ENCODE measurements around the gene BIRC7. TPM values are rescaled to one million over a fixed set of nuclear protein-coding genes. Genes with fewer than 3 reads are reported as not detected.

The BIRC7 gene
- total RNA-seq, 6 experiments from 2014 or later = not detected

DNA sequence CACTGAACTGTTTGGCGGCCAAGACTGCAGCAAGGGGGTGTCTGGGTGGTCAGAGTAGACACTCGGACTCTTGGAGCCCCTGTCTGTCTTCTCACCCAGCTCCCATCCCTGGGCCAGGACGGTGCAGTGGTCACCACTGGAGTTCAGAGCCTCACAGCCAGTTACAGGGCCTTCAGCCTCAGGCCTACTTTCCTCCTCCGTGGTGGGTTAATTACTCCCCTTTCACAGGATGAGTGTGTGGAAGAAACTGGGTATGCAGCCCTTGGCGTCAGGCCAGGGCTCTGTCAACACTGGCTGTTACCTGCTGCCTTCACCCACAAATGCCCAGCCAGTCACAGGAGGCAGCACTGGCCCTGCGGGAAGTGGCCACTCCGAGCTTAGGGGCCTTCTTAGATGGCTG, 18.0 kb upstream of the BIRC7 start:
- Histone ChIP-seq H3K9me3 (no peaks in the 10 kb centered on the region), H3K4me3 (no peak overlapping the region), H3K27ac (no peak overlapping the region), H3K27me3 (no peaks in the 10 kb centered on the region), H3K36me3 (peaks cover 0 to 12% (median 2%) of the 10 kb centered on the region in 4 donors), H3K4me1 (peaks cover 0 to 14% (median 6%) of the 10 kb centered on the region in 4 donors)
- intact Hi-C loops (cut with DNase I) = no loop called here
- 100% methylated on average over 1 of the region's 7 CpGs for WGBS (ENCODE audit: insufficient coverage, low coverage, low lambda C conversion rate, missing lambda C conversion rate)
- TF ChIP-seq, protein P1, sequence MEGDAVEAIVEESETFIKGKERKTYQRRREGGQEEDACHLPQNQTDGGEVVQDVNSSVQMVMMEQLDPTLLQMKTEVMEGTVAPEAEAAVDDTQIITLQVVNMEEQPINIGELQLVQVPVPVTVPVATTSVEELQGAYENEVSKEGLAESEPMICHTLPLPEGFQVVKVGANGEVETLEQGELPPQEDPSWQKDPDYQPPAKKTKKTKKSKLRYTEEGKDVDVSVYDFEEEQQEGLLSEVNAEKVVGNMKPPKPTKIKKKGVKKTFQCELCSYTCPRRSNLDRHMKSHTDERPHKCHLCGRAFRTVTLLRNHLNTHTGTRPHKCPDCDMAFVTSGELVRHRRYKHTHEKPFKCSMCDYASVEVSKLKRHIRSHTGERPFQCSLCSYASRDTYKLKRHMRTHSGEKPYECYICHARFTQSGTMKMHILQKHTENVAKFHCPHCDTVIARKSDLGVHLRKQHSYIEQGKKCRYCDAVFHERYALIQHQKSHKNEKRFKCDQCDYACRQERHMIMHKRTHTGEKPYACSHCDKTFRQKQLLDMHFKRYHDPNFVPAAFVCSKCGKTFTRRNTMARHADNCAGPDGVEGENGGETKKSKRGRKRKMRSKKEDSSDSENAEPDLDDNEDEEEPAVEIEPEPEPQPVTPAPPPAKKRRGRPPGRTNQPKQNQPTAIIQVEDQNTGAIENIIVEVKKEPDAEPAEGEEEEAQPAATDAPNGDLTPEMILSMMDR (IDR thresholded peaks at IDR 0.05) = no peak
- TF ChIP-seq POLR2A (IDR thresholded peaks at IDR 0.05) = no peak
- DNase-seq (no peak), ATAC-seq (no peak)

- WGBS (ENCODE audit: insufficient coverage, low coverage, low lambda C conversion rate, missing lambda C conversion rate) = 60% methylated on average over 1 of the region's 13 CpGs
- Histone ChIP-seq H3K4me1 (peaks cover 0 to 14% (median 6%) of the 10 kb centered on the region in 4 donors), H3K4me3 (no peak overlapping the region), H3K9me3 (no peaks in the 10 kb centered on the region), H3K36me3 (peaks cover 0 to 3% (median 0%) of the 10 kb centered on the region in 4 donors), H3K27ac (no peak overlapping the region), H3K27me3 (no peaks in the 10 kb centered on the region)
- no peak for ATAC-seq
- intact Hi-C loops (cut with DNase I) = no loop called here
- TF ChIP-seq, protein P1 (IDR thresholded peaks at IDR 0.05) = no peak
- DNase-seq = no peak
Measured at GRCh38 chr20:63218701-63219446, 16.8 kb upstream of the BIRC7 start.

- Histone ChIP-seq H3K4me1 (peaks cover 0 to 13% (median 4%) of the 10 kb centered on the region in 4 donors), H3K27ac (no peak overlapping the region), H3K4me3 (no peak overlapping the region), H3K27me3 (no peaks in the 10 kb centered on the region), H3K9me3 (no peaks in the 10 kb centered on the region), H3K36me3 (peaks cover 0 to 3% (median 0%) of the 10 kb centered on the region in 4 donors)
- DNase-seq (no peak), ATAC-seq (no peak)
- TF ChIP-seq POLR2A (IDR thresholded peaks at IDR 0.05) = no peak
- TF ChIP-seq, protein P1 (IDR thresholded peaks at IDR 0.05) = no peak
- 40% methylated on average over 1 of the region's 8 CpGs for WGBS (ENCODE audit: insufficient coverage, low coverage, low lambda C conversion rate, missing lambda C conversion rate)
- intact Hi-C loops (cut with DNase I) = no loop called here
Measured at GRCh38 chr20:63219447-63219821, 16.3 kb upstream of the BIRC7 start.

GRCh38 chr20:63219866-63220521, 15.7 kb upstream of the BIRC7 start:
- WGBS (ENCODE audit: insufficient coverage, low coverage, low lambda C conversion rate, missing lambda C conversion rate) = 63% methylated on average over 19 of the region's 25 CpGs
- Histone ChIP-seq H3K4me3 (no peak overlapping the region), H3K36me3 (no peaks in the 10 kb centered on the region), H3K27me3 (no peaks in the 10 kb centered on the region), H3K4me1 (peaks cover 0 to 8% (median 1%) of the 10 kb centered on the region in 4 donors), H3K27ac (no peak overlapping the region), H3K9me3 (no peaks in the 10 kb centered on the region)
- TF ChIP-seq, protein P1 (IDR thresholded peaks at IDR 0.05) = no peak
- no peak for TF ChIP-seq POLR2A (IDR thresholded peaks at IDR 0.05)
- ATAC-seq (no peak), DNase-seq (no peak)
- intact Hi-C loops (cut with DNase I) = no loop called here

Data from right lobe of liver (tissue), 6 donors.